LNCaP clone FGC (cell line): Measurements from ENCODE around the gene SGCA.
A peak's percentile ranks its signal among the peaks of the same experiment; 100 is the strongest.

Source experiments
- DNase-seq: peaks from one replicate; pipeline ENCODE4 v3.0.0-alpha.2; 2011; ENCODE audit warnings: low read depth
- H3K4me3 ChIP-seq: 2 replicates; pipeline ENCODE4 v1.5.1; 2011; ENCODE audit warnings: mild to moderate bottlenecking, low read depth, low read length, control low read depth
- TF ChIP-seq, protein P1 (sequence below): IDR thresholded peaks from 2 replicates; pipeline ENCODE4 v1.5.1; 2012; ENCODE audit warnings: mild to moderate bottlenecking; ENCODE audit not compliant: control insufficient read depth, insufficient read depth; ENCODE audit errors: extremely low read depth

Gene SGCA

DNA sequence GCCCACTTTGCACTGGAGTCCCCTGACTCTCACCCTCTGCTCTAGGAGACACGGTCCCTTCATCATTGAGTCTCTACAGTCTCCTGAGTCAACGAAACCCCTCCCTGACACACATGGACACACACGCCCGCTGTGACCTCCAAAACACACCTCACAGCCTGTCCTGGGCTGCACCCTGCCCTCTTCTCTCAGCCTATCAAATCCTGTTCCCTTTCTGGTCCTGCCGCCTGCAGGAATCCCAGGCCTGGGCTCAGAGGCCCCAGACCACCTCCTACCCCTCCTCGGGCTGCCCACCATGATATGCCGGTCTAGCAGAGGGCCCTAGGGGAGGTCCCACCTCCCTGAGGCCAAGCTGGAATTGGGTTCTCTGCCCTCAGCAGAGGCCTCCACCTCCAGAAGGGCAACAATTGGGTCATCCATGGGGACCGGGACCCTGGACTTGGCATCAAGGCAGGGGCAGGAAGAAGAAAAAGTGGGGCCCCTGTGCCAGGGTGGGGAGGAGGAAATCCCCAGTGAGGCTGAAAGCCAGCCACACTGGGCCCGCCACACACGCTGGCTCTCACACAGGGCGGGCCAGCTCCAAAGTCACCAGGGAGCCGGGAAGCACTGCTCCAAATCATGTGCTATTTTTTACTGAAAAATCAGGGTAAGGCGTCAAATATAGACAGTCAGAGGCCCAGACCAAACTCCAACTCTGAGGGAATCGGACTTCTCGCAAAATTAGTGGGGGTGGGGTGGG, 18.7 kb upstream of the SGCA start:
- no peak for DNase-seq
- TF ChIP-seq, protein P1, sequence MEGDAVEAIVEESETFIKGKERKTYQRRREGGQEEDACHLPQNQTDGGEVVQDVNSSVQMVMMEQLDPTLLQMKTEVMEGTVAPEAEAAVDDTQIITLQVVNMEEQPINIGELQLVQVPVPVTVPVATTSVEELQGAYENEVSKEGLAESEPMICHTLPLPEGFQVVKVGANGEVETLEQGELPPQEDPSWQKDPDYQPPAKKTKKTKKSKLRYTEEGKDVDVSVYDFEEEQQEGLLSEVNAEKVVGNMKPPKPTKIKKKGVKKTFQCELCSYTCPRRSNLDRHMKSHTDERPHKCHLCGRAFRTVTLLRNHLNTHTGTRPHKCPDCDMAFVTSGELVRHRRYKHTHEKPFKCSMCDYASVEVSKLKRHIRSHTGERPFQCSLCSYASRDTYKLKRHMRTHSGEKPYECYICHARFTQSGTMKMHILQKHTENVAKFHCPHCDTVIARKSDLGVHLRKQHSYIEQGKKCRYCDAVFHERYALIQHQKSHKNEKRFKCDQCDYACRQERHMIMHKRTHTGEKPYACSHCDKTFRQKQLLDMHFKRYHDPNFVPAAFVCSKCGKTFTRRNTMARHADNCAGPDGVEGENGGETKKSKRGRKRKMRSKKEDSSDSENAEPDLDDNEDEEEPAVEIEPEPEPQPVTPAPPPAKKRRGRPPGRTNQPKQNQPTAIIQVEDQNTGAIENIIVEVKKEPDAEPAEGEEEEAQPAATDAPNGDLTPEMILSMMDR = no peak

DNA sequence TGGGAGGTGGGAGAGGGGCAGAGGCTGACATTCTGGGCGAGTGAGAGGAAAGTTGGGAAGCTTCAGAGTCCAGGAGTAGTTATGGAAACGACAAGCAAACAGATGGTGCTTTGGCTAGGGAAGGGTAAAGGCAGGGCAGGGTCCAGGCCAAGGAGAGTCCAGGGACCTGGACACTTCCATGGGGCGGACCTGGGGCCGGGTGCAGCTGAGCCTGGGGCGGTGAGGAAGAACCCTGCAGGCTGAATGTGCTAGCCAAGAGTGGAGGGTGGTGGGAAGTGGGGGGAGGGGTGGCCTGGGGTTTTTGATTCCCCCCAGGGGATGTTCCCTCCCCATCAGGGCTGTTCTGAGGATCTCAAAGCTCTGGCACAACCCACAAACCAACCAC, 18.0 kb upstream of the SGCA start:
- H3K4me3 ChIP-seq = peak overlapping the region; percentile 82
- TF ChIP-seq, protein P1 = no peak
- DNase-seq = no peak

More for the DNA sequence above, 18.7 kb upstream of the SGCA start:
- no peak overlapping the region for H3K4me3 ChIP-seq

DNA sequence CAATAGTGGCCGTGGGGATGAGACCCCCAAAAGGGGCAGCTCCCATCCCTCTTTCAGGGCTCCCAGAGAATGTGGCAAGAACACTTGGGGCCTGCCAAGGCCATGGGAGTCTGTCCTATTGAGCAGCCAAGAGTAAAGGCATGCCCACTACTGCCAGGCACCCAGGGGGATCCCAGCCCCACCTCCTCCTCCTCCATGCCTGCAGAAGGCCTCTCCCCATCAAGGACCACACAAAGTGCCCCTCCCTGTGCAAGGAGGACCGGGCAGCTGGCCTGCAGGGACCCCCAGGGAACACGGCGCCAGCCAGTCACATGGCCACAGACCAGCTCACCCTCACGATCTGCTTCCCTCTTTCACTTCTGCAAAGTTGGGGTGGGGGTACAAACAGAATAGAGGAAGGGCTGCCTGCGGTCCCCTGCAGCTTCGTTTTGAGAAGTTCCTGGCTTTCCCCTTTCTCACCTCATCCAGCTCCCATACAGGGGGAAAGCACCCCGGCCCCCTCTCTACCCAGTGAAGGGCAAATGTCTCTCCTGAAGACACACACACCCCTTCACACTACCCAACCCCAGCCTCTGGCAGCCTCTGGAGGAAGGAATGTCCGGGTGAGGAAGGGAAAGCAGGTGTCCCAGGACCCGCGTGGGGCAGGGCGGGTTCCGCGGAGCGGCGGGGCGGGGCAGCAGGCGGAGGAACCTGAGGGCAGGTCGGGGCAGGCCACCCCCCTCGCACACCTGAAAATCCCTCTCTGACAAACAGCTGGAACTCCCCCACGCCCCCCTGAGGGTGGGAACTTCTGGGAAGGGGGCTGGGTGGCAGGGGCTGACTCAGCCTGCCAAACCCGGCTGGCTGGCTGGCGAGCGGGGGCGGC, 17.3 kb upstream of the SGCA start:
- TF ChIP-seq, protein P1 = no peak; the same call in 1 of the 2 replicates
- DNase-seq = no peak
- peak overlapping the region; percentile 82 for H3K4me3 ChIP-seq

DNA sequence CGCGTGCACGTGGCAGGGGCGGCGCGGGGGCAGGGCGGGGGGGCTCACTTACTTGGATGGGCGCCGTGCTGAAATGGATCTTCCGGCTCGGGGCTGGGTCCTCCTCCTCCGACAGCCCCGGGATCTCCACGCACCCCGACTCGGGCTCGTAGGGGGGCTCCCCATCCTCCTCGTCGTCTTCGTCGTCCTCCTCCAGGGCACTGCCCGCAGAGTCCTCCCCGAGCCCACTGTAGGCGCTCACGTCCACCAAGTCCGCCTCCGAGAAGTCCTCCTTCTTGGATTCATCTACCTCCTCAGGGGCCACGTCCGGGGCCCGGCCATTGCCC, 16.8 kb upstream of the SGCA start:
- H3K4me3 ChIP-seq = peak overlapping the region; percentile 82
- no peak for DNase-seq
- TF ChIP-seq, protein P1 = no peak

DNA sequence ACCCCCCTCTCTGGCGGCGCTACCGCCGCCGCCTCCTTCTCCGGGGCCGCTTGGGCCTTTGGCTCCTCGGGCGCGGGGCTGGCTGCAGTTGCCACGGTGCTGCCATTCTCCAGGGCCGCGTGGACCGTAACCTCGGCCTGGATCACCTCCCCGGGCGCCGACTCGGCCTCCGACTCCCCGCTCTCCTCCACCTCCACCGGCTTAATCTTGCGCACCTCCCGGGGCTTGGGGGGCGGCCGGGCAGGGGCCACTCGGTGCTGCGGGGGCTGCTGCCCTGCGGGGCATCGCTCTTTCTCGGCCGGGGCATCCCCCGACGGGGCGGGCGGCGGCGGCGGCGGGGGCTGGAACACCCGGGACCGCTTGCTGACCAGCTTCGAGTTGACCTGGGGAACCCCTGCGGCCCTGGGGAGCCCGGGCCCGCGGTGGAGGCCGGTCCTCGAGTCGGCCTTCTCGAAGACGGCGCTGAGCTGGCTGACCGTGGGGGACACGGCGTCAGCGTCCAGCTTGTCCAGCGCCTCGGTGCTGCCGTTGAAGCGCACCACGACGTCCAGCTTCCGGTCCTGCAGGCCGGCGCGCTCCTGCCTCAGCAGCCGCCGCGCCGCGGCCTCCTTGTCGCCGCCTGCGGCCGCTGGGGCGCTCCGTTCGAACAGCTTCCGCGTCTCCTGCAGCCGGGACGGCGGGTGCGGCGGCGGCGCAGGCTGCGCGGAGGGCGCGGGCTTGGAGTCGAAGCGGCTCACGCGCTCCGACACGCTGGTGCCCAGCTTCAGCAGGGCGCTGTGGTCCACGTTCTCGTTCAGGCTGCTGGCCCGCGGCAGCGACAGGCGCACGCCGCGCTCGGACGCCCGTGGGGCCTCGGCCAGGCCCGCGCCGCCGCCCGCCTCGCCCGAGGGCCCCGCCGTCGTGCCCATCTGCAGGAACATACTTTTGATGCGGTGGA, 16.1 kb upstream of the SGCA start:
- peak overlapping the region; percentile 82 for H3K4me3 ChIP-seq
- TF ChIP-seq, protein P1 = peak; percentile 16; the same call in 1 of the 2 replicates
- DNase-seq = no peak

DNA sequence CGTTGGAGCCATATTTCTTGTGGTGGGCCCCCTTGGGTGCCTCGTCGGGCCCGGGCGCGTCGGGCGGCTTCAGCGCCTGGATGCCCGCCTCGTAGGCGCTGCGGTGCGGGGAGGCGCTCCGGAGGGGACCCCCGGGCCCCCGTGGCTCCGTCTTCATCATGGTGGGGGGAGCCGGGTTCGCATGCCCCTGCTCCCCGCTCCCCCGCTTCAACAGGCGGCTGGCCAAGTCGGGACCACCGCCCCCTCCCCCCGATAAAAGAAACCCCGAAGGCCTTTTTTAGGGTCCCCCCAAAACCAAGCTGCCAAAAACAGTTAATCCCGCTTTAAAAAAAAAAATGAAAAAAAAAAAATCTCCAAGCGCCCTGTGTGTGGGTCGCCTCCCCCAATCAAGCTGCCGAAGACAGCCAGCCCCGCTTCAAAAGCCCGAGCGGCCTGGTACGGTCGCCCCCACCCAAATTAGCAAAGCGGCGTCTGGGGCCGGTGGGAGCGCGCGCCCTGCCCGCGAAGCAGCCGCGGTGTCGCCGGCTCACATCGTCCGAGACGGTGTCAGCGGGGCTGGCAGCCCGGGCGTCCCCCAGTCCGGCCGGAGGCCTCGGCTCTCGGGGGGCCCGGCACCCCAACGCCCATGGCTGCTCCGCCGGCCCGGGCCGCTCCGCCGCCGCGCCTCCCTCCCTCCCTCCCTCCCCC, 15.3 kb upstream of the SGCA start, which contains the start of gene PPP1R9B:
PPP1R9B (minus strand) TSS at position 324 of the 687 bp plus-strand sequence; CDS start at position 160, 164 bp downstream.
- no peak for DNase-seq
- TF ChIP-seq, protein P1 = no peak
- H3K4me3 ChIP-seq = peak within 1 kb of the TSS; percentile 82
